ENCODE data around the gene INPP5K. TPM values are rescaled to one million over a fixed set of nuclear protein-coding genes. Genes with fewer than 3 reads are reported as not detected.
"Not testable (repeated sequence)": the region's sequence is repeated elsewhere in the genome, so short reads cannot be mapped to it uniquely, and the experiment has no call there.

INPP5K gene
- polyA plus RNA-seq, 1 donor from 2014 or later: 35.8 TPM

- TF ChIP-seq EP300 (conservative IDR thresholded peaks at IDR 0.05; ENCODE audit: poor library complexity, severe bottlenecking): no peak
- no peak for TF ChIP-seq MXI1 (conservative IDR thresholded peaks at IDR 0.05; ENCODE audit: poor library complexity, severe bottlenecking)
- no peak for TF ChIP-seq POLR2AphosphoS5 (IDR thresholded peaks at IDR 0.05)
- no peak for TF ChIP-seq CTCF (IDR thresholded peaks at IDR 0.05; ENCODE audit: poor library complexity, severe bottlenecking)
- no peak for TF ChIP-seq TAF1 (IDR thresholded peaks at IDR 0.05; ENCODE audit: low read depth)
- TF ChIP-seq SMC3 (conservative IDR thresholded peaks at IDR 0.05; ENCODE audit: poor library complexity): no peak
- no peak for TF ChIP-seq REST (IDR thresholded peaks at IDR 0.05; ENCODE audit: borderline replicate concordance)
- TF ChIP-seq EZH2 (IDR thresholded peaks at IDR 0.05; ENCODE audit: borderline replicate concordance, insufficient read depth, low read length, poor library complexity, severe bottlenecking): no peak
- TF ChIP-seq RAD21 (conservative IDR thresholded peaks at IDR 0.05): no peak
- Histone ChIP-seq H3K9me3 (ENCODE audit: low read length) (no peaks in the 10 kb centered on the region), H3K36me3 (ENCODE audit: insufficient read depth, low read length) (no peaks in the 10 kb centered on the region), H2AFZ (ENCODE audit: low read depth, low read length) (no peak overlapping the region), H3K79me2 (replicated peaks; ENCODE audit: insufficient read depth, low read length) (no peaks in the 10 kb centered on the region), H3K27me3 (ENCODE audit: insufficient read depth, low read depth, low read length) (no peaks in the 10 kb centered on the region), H3K4me3 (ENCODE audit: low read length) (no peak overlapping the region), H3F3A (ENCODE audit: insufficient read depth, low read length, poor library complexity, severe bottlenecking) (no peaks in the 10 kb centered on the region), H3K27ac (ENCODE audit: low read length) (no peak overlapping the region), H3K9me2 (ENCODE audit: insufficient read depth, low read length) (no peaks in the 10 kb centered on the region), H4K20me1 (ENCODE audit: insufficient read depth) (no peaks in the 10 kb centered on the region), H3K9ac (ENCODE audit: low read length) (no peak overlapping the region), H3K4me2 (ENCODE audit: low read length) (no peak overlapping the region)
Observed at GRCh38 chr17:1529863-1530262, 13.5 kb upstream of the INPP5K start.

- not testable (repeated sequence) for H3K27ac ChIP-seq (ENCODE audit: low read length); H2AFZ ChIP-seq (ENCODE audit: low read depth, low read length); H3K4me3 ChIP-seq (ENCODE audit: low read length); H3F3A ChIP-seq (ENCODE audit: insufficient read depth, low read length, poor library complexity, severe bottlenecking); H4K20me1 ChIP-seq (ENCODE audit: insufficient read depth); H3K36me3 ChIP-seq (ENCODE audit: insufficient read depth, low read length); H3K27me3 ChIP-seq (ENCODE audit: insufficient read depth, low read depth, low read length); H3K9ac ChIP-seq (ENCODE audit: low read length); H3K9me2 ChIP-seq (ENCODE audit: insufficient read depth, low read length); H3K79me2 ChIP-seq (replicated peaks; ENCODE audit: insufficient read depth, low read length); H3K4me2 ChIP-seq (ENCODE audit: low read length); H3K9me3 ChIP-seq (ENCODE audit: low read length)
Observed at GRCh38 chr17:1526876-1527275, 10.5 kb upstream of the INPP5K start.

DNA sequence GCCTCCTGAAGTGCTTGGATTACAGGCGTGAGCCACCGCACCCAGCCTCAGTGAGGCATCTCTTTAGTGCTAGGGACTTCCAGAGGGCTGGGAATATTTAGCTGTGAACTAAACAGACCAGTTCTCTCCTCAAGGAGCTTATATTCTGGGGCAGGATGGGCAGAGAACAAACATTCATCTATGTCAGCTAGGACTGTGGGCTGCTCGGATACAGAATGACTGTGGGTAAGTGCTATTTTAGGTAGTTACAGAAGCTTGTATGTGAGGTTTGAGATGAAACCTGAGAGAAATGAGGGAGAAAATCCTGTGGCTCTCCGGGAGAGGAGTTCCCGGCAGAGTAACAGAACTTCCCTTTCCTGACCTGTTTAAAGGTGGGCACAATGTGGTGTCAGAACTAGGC is 6.2 kb upstream of the INPP5K start:
- Histone ChIP-seq H3K27me3 (ENCODE audit: insufficient read depth, low read depth, low read length) (no peaks in the 10 kb centered on the region), H3F3A (ENCODE audit: insufficient read depth, low read length, poor library complexity, severe bottlenecking) (no peaks in the 10 kb centered on the region), H2AFZ (ENCODE audit: low read depth, low read length) (no peak overlapping the region), H3K9ac (ENCODE audit: low read length) (no peak overlapping the region), H3K4me3 (ENCODE audit: low read length) (no peak overlapping the region), H3K27ac (ENCODE audit: low read length) (no peak overlapping the region), H4K20me1 (ENCODE audit: insufficient read depth) (no peaks in the 10 kb centered on the region), H3K9me3 (ENCODE audit: low read length) (no peaks in the 10 kb centered on the region), H3K9me2 (ENCODE audit: insufficient read depth, low read length) (no peaks in the 10 kb centered on the region), H3K4me2 (ENCODE audit: low read length) (no peak overlapping the region), H3K36me3 (ENCODE audit: insufficient read depth, low read length) (no peaks in the 10 kb centered on the region), H3K79me2 (replicated peaks; ENCODE audit: insufficient read depth, low read length) (peaks cover 3% of the 10 kb centered on the region)
- no peak for TF ChIP-seq POLR2AphosphoS5 (IDR thresholded peaks at IDR 0.05)
- no peak for TF ChIP-seq EP300 (conservative IDR thresholded peaks at IDR 0.05; ENCODE audit: poor library complexity, severe bottlenecking)
- TF ChIP-seq REST (IDR thresholded peaks at IDR 0.05; ENCODE audit: borderline replicate concordance): no peak
- TF ChIP-seq MXI1 (conservative IDR thresholded peaks at IDR 0.05; ENCODE audit: poor library complexity, severe bottlenecking): no peak
- no peak for TF ChIP-seq RAD21 (conservative IDR thresholded peaks at IDR 0.05)
- no peak for TF ChIP-seq CTCF (IDR thresholded peaks at IDR 0.05; ENCODE audit: poor library complexity, severe bottlenecking)
- TF ChIP-seq SMC3 (conservative IDR thresholded peaks at IDR 0.05; ENCODE audit: poor library complexity): no peak
- TF ChIP-seq EZH2 (IDR thresholded peaks at IDR 0.05; ENCODE audit: borderline replicate concordance, insufficient read depth, low read length, poor library complexity, severe bottlenecking): no peak
- no peak for TF ChIP-seq TAF1 (IDR thresholded peaks at IDR 0.05; ENCODE audit: low read depth)

Data from neural cell (in vitro differentiated cells).